ENCODE data around the gene CTF1.

Gene CTF1

GRCh38 chr16:30944352-30944751 is 47.9 kb downstream of the CTF1 start:
- Histone ChIP-seq H3K27ac (no peak overlapping the region), H3K4me2 (ENCODE audit: low read length) (no peak overlapping the region), H3K4me1 (peaks cover 5% of the 10 kb centered on the region), H2AFZ (no peak overlapping the region), H3K9ac (no peak overlapping the region), H3K79me2 (peaks cover 7% of the 10 kb centered on the region), H3K27me3 (ENCODE audit: control insufficient read depth, insufficient read depth, low read length) (no peaks in the 10 kb centered on the region), H3K9me3 (ENCODE audit: control insufficient read depth, low read length) (no peaks in the 10 kb centered on the region), H3K36me3 (ENCODE audit: control insufficient read depth, insufficient read depth, low read length) (no peaks in the 10 kb centered on the region), H3K4me3 (ENCODE audit: low read depth, low read length) (no peak overlapping the region)
- TF ChIP-seq CTCF (IDR thresholded peaks at IDR 0.05), result no peak

GRCh38 chr16:30946671-30947540 is 50.5 kb downstream of the CTF1 start:
- peaks cover 13% of the 10 kb centered on the region for H3K4me1 ChIP-seq
- no peaks in the 10 kb centered on the region for H3K27me3 ChIP-seq (ENCODE audit: control insufficient read depth, insufficient read depth, low read length)
- H3K27ac ChIP-seq, result no peak overlapping the region
- no peak for TF ChIP-seq CTCF (IDR thresholded peaks at IDR 0.05)
- no peaks in the 10 kb centered on the region for H3K36me3 ChIP-seq (ENCODE audit: control insufficient read depth, insufficient read depth, low read length)
- no peaks in the 10 kb centered on the region for H3K9me3 ChIP-seq (ENCODE audit: control insufficient read depth, low read length)
- no peak overlapping the region for H2AFZ ChIP-seq
- H3K79me2 ChIP-seq, result peaks cover 8% of the 10 kb centered on the region
- H3K9ac ChIP-seq, result no peak overlapping the region
- H3K4me2 ChIP-seq (ENCODE audit: low read length), result no peak overlapping the region
- no peak overlapping the region for H3K4me3 ChIP-seq (ENCODE audit: low read depth, low read length)

GRCh38 chr16:30947541-30947858 is 51.1 kb downstream of the CTF1 start:
- H3K9ac ChIP-seq, result no peak overlapping the region
- no peak for TF ChIP-seq CTCF (IDR thresholded peaks at IDR 0.05)
- peaks cover 13% of the 10 kb centered on the region for H3K4me1 ChIP-seq
- H2AFZ ChIP-seq, result peak overlapping the region; percentile 93
- H3K4me3 ChIP-seq (ENCODE audit: low read depth, low read length), result peak overlapping the region; percentile 88
- H3K9me3 ChIP-seq (ENCODE audit: control insufficient read depth, low read length), result no peaks in the 10 kb centered on the region
- H3K4me2 ChIP-seq (ENCODE audit: low read length), result peak overlapping the region; percentile 69
- peaks cover 6% of the 10 kb centered on the region for H3K79me2 ChIP-seq
- H3K36me3 ChIP-seq (ENCODE audit: control insufficient read depth, insufficient read depth, low read length), result no peaks in the 10 kb centered on the region
- H3K27me3 ChIP-seq (ENCODE audit: control insufficient read depth, insufficient read depth, low read length), result no peaks in the 10 kb centered on the region
- H3K27ac ChIP-seq, result peak overlapping the region; percentile 91

- H3K27ac ChIP-seq, result peak overlapping the region; percentile 91
Observed at GRCh38 chr16:30947859-30948666, 51.6 kb downstream of the CTF1 start.

More at GRCh38 chr16:30947859-30948666, 51.6 kb downstream of the CTF1 start:
- H3K4me2 ChIP-seq (ENCODE audit: low read length), result peak overlapping the region; percentile 69
- no peaks in the 10 kb centered on the region for H3K36me3 ChIP-seq (ENCODE audit: control insufficient read depth, insufficient read depth, low read length)
- peaks cover 13% of the 10 kb centered on the region for H3K4me1 ChIP-seq
- H3K79me2 ChIP-seq, result peaks cover 6% of the 10 kb centered on the region
- peak; percentile 4 for TF ChIP-seq CTCF (IDR thresholded peaks at IDR 0.05)
- no peaks in the 10 kb centered on the region for H3K9me3 ChIP-seq (ENCODE audit: control insufficient read depth, low read length)
- H3K9ac ChIP-seq, result no peak overlapping the region
- no peaks in the 10 kb centered on the region for H3K27me3 ChIP-seq (ENCODE audit: control insufficient read depth, insufficient read depth, low read length)
- H2AFZ ChIP-seq, result peak overlapping the region; percentile 93
- peak overlapping the region; percentile 88 for H3K4me3 ChIP-seq (ENCODE audit: low read depth, low read length)

Data from parathyroid adenoma (tissue), 2 donors.